Esophagus (tissue), 2 donors: ENCODE measurements around the gene FAM200A. TPM values are rescaled to one million over a fixed set of nuclear protein-coding genes. Genes with fewer than 3 reads are reported as not detected.
"Not testable (repeated sequence)": the region's sequence is repeated elsewhere in the genome, so short reads cannot be mapped to it uniquely, and the experiment has no call there.

Experiments
- H3K27ac ChIP-seq, 2 donors: one replicate each; pipeline ENCODE4 v1.5.1; 2013; ENCODE audit warnings: low read depth in 2 of 2, mild to moderate bottlenecking in 2 of 2, inconsistent platforms in 1 of 2, low read length in 1 of 2, moderate library complexity in 1 of 2
- H3K27me3 ChIP-seq, 2 donors: one replicate each; pipeline ENCODE4 v1.6.1; 2013; ENCODE audit warnings: low read length in 2 of 2, control low read depth in 1 of 2, mild to moderate bottlenecking in 1 of 2; ENCODE audit not compliant: insufficient read depth in 2 of 2, control insufficient read depth in 1 of 2
- H3K36me3 ChIP-seq, 2 donors: one replicate each; pipeline ENCODE4 v1.6.1; 2013; ENCODE audit warnings: low read length in 1 of 2; ENCODE audit not compliant: control insufficient read depth in 2 of 2, insufficient read depth in 2 of 2
- H3K4me1 ChIP-seq, 2 donors: one replicate each; pipeline ENCODE4 v1.6.1; 2013; ENCODE audit warnings: low read length in 1 of 2; ENCODE audit not compliant: control insufficient read depth in 2 of 2, insufficient read depth in 2 of 2
- H3K4me3 ChIP-seq, 2 donors: one replicate each; pipeline ENCODE4 v1.5.1; 2013; ENCODE audit warnings: low read length in 2 of 2, mild to moderate bottlenecking in 2 of 2, low read depth in 1 of 2, moderate library complexity in 1 of 2
- H3K9me3 ChIP-seq, 2 donors: one replicate each; pipeline ENCODE4 v1.6.1; 2013; ENCODE audit warnings: mild to moderate bottlenecking in 2 of 2, low read depth in 1 of 2, low read length in 1 of 2, moderate library complexity in 1 of 2; ENCODE audit not compliant: control insufficient read depth in 2 of 2, insufficient read depth in 1 of 2
- WGBS, 2 donors: extraction: QIAGEN DNeasy Blood & Tissue Kit; methylation state at CpG; one replicate each; pipeline ENCODE4 v1.1.7; 2013; 5-methylcytosine and 5-hydroxymethylcytosine counted together
- polyA plus RNA-seq, 2 donors: library from polyadenylated mRNA; stranded (reverse); fragments of 200-250 nt; gene quantifications; one replicate each; pipeline ENCODE4 v1.2.3, GENCODE V29; 2013
- donor health status: healthy with polysubstance abuse.
- donor health status: Bipolar disorder and iron deficiency.

FAM200A gene
- polyA plus RNA-seq, 2 donors = 2.8 to 3.8 TPM

DNA sequence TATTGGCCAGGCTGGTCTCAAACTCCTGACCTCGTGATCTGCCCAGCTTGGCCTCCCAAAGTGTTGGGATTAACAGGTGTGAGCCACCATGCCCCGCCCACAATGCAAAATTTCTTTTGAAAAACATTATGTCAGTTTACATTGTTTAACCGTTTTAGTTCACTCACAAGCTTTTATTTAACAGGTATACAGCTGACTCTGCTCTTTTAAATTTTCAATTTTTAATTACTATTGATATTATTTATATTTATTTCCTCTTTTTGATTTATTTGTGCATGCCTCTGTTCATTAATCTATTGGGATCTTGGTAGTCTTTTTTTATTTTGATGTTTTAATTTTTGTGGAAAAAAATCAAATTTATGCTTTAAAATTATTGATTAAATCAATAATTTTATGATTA, 30.5 kb downstream of the FAM200A start:
- WGBS, 2 donors = 89 to 91% methylated on average over 3 of the region's 3 CpGs

DNA sequence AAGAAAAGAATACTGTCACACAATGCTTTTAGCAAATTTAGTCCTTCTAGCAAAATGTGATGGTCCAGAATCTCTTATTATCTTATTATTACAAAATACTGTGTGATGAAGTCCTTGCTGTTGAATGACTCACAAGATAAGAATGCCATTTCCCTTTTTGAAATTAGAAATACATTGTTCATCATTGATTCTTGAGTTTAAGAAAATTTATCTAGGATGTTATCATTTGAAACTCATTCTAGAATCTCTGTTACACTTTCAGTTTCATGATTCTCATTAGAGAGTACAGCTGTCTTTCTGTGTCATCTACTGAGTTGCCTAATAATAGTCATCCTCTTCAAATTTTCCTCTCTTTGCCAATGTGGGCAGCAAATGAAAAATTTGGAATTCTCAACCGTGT, 37.9 kb downstream of the FAM200A start:
- Histone ChIP-seq H3K27ac (no peak overlapping the region), H3K4me3 (no peak overlapping the region), H3K36me3 (peaks cover 9 to 16% of the 10 kb centered on the region in 2 donors), H3K27me3 (no peaks in the 10 kb centered on the region), H3K4me1 (peaks cover 0 to 3% of the 10 kb centered on the region in 2 donors), H3K9me3 (no peaks in the 10 kb centered on the region)
- WGBS, 2 donors = 91% methylated on average over 1 of the region's 1 CpG

More for the DNA sequence above, 30.5 kb downstream of the FAM200A start:
- Histone ChIP-seq H3K4me1 (no peaks in the 10 kb centered on the region), H3K27ac (no peak overlapping the region), H3K36me3 (peaks cover 10 to 14% of the 10 kb centered on the region in 2 donors), H3K27me3 (no peaks in the 10 kb centered on the region), H3K4me3 (no peak overlapping the region), H3K9me3 (no peaks in the 10 kb centered on the region)

DNA sequence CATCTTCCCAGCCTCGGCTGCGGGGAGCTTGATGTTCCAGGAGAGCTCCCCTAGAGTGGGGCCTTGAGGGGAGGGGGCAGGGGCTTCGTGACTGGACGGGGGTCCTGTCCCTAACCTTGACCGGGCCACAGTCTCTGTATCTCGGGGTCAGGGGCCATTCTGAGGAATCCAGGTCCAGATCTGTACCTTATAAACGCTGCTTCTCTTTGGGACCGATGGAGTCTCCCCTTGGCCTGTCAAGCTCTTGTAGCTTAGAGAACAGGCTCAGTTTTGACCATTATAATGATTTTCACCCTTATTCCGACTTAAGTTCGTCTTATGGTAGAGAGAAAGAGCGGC, 46.6 kb downstream of the FAM200A start:
- Histone ChIP-seq H3K27me3 (no peaks in the 10 kb centered on the region), H3K4me1 (no peaks in the 10 kb centered on the region), H3K27ac (peak overlapping the region; percentile 94 to 97), H3K36me3 (no peaks in the 10 kb centered on the region), H3K9me3 (no peaks in the 10 kb centered on the region), H3K4me3 (peak overlapping the region; percentile 77 to 84)
- 3% methylated on average over 11 of the region's 11 CpGs for WGBS, 2 donors

DNA sequence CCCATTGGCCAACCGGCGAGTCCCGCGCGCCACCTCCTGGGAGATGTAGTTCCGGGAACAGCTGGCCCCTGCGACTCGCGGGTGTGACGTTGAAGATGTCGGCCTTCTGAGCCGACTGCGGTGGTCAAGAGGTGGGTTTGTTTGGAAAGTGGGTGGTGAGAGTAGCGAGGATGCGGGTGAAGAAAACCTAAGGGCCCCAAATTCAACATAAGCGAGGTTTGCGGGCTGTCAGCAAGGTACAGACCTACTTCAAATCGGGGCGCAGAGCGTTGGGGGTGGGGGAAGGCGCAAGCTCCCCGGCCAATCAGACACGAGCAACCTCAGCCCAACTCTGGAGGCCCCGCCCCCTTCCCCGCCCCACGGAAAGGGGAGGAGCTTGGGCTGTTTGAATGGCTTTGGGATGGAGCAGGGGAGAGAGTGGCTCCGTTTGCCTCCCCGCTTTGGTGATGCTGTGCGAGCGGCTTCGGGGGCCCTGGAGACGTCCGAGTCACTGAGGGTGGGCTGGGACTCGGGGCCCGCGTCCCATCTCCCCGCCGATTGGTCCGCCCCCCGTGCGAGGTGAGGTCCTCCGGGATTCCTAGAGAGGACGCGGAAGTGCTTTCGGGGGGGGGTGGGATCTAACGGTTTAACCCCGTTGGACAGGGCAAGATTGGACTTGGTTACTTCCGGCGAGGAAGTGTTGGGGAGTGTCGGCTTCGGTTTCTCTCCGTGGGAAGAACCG, 47.2 kb downstream of the FAM200A start, which contains the start of gene ZKSCAN5:
Gene ZKSCAN5 (plus strand): TSS at position 60 of the 721 bp plus-strand sequence. CDS start 1,383 bp downstream, outside the sequence.
- Histone ChIP-seq H3K9me3 (no peaks in the 10 kb centered on the region), H3K36me3 (no peaks in the 10 kb centered on the region), H3K4me3 (peak within 1 kb of the TSS; percentile 77 to 84), H3K4me1 (no peaks in the 10 kb centered on the region), H3K27ac (peak within 1 kb of the TSS; percentile 94 to 97), H3K27me3 (no peaks in the 10 kb centered on the region)
- WGBS, 2 donors = 0 to 1% methylated on average over 50 to 53 of the region's 53 CpGs

DNA sequence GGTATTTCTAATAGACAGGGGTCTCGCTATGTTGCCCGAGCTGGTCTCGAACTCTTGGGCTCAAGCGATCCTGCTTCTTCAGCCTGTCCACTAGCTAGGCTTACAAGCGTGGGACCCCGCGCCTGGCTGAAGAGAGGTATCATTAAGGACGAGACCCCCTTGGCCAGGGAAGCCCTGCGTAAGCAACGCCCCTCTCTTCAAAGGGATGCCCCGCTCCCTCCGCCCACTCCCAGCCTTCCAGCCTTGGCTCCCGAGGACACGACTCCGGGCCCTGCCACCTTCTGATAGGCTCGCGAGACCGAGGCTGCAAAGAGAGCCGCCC, 47.7 kb downstream of the FAM200A start:
- WGBS, 2 donors = 8 to 10% methylated on average over 19 of the region's 19 CpGs
- H3K27me3 ChIP-seq = no peaks in the 10 kb centered on the region
- peak overlapping the region; percentile 88 to 94 for H3K27ac ChIP-seq
- peak overlapping the region; percentile 77 to 84 for H3K4me3 ChIP-seq
- no peaks in the 10 kb centered on the region for H3K36me3 ChIP-seq
- no peaks in the 10 kb centered on the region for H3K9me3 ChIP-seq
- no peaks in the 10 kb centered on the region for H3K4me1 ChIP-seq

DNA sequence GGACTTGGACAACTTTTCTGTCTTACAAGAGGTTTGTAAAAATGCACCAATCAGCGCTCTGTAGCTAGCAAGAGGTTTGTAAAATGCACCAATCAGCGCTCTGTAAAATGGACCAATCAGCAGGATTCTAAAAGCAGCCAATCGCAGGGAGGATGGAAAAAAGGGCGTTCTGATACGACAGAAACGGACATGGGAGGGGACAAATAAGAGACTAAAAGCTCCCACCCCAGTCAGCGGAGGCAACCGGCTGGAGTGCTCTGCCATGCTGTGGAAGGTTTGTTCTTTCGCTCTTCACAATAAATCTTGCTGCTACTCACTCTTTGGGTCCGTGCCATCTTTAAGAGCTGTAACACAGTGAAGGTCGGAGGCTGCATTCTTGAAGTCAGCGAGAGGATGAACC, 50.7 kb downstream of the FAM200A start:
- not testable (repeated sequence) for H3K9me3 ChIP-seq, H3K4me1 ChIP-seq, H3K36me3 ChIP-seq, H3K27me3 ChIP-seq, H3K27ac ChIP-seq, H3K4me3 ChIP-seq
- WGBS, 2 donors = 94 to 96% methylated on average over 12 of the region's 12 CpGs

DNA sequence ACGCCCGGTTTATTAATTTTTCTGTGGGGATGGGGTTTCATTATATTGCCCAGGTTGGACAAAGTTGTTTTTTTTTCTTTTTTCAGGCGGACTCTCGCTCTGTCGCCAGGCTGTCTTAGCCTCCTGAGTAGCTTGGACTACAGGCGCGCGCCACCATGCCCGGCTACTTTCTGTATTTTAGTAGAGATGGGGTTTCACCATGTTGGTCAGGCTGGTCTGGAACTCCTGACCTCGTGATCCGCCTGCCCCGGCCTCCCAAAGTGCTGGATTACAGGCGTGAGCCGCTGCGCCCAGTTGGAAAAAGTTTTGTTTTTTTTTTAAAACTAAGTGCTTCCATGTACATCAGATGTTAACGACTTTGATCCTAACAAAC, 51.3 kb downstream of the FAM200A start:
- Histone ChIP-seq H3K27me3 (no peaks in the 10 kb centered on the region), H3K9me3 (peaks cover 0 to under 1% of the 10 kb centered on the region in 2 donors), H3K27ac (peak overlapping the region; percentile 95 to 99), H3K4me1 (peaks cover 3 to 5% of the 10 kb centered on the region in 2 donors), H3K36me3 (peaks cover 4 to 5% of the 10 kb centered on the region in 2 donors), H3K4me3 (peak overlapping the region; percentile 92 to 99)
- WGBS, 2 donors = 50 to 56% methylated on average over 16 of the region's 16 CpGs

DNA sequence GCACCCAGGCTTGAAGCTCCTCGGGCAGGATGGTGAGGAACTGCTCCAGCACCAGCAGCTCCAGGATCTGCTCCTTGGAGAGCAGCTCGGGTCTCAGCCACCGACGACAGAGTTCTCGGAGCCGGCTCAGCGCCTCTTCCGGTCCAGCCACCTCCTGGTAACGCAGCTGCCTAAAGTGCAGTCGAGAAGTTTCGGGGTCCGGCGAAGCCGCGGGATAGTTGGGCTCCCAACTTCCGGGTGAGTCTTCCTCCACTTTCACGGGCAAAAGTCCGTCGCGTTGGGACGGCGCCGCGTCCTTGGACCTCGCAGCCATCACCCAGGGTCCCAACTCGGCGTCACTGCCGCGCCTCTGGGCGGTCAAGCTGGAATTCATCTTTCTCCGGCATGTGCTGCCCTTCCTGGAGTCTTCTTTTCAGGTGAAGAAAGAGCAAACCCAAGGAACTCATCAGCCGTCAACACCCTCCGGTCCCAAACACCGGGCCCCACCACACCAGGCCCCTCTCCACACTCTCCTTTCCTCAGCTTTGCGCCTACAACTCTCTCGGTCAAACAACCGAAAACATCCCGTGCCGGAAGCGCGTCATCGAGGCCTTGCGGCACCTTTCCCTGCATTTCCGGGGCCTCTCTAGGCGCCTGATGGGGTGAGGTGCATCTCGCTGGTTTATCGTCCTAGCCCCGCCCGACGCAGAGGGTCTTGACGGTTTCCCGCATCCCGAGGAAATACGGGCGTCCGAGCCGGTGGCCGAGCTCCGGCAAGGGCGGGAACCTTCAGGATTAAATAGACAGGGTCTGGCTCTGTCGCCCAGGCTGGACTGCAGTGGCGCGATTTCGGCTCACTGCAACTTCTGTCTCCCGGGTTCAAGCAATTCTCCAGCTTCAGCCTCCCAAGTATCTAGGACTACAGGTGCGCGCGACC, 51.9 kb downstream of the FAM200A start, which contains the start of gene ZNF394:
Gene ZNF394 (minus strand): TSS at position 561 of the 916 bp plus-strand sequence. CDS start 188 bp downstream, at position 373.
- 0% methylated on average over 66 to 68 of the region's 68 CpGs for WGBS, 2 donors

DNA sequence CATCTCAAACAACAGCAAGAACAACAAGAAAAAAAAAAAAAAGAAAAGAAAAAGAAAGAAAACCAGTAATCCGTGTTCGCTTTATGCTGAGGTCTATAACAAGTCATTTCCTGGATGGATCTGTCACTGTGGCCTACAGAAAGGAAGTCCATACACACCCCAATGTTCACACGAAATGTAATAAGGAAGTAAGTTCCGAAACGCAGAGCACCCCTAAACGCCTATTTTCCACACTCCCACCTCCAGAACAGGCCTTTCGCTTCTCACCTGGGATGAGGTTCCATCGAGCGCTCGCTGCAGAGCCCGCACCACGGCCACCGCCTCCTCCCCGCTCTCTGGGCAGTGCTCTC, 52.6 kb downstream of the FAM200A start:
- Histone ChIP-seq H3K4me1 (peaks cover 3 to 5% of the 10 kb centered on the region in 2 donors), H3K36me3 (peaks cover 7% of the 10 kb centered on the region in 2 donors), H3K9me3 (peaks cover under 1 to 6% of the 10 kb centered on the region in 2 donors), H3K4me3 (peak overlapping the region; percentile 92 to 99), H3K27ac (peak overlapping the region; percentile 95 to 99), H3K27me3 (no peaks in the 10 kb centered on the region)
- WGBS, 2 donors = 0% methylated on average over 14 of the region's 14 CpGs

More for the DNA sequence above, 51.9 kb downstream of the FAM200A start, which contains the start of gene ZNF394:
- peak within 1 kb of the TSS; percentile 92 to 99 for H3K4me3 ChIP-seq
- H3K9me3 ChIP-seq = peaks cover 0 to 5% of the 10 kb centered on the region in 2 donors
- peaks cover 3 to 5% of the 10 kb centered on the region in 2 donors for H3K4me1 ChIP-seq
- H3K27me3 ChIP-seq = no peaks in the 10 kb centered on the region
- peak within 1 kb of the TSS; percentile 95 to 99 for H3K27ac ChIP-seq
- H3K36me3 ChIP-seq = peaks cover 5 to 7% of the 10 kb centered on the region in 2 donors
